Neural progenitor cell (in vitro differentiated cells): ENCODE data around the gene SOS2.

Experiments used
- CTCF ChIP-seq: fragments of 200-600 bp; sonication (generic); IDR thresholded peaks from 2 replicates; pipeline ENCODE4 v1.5.1; 2017; ENCODE audit warnings: antibody characterized with exemption, mild to moderate bottlenecking
- EZH2 ChIP-seq: fragments of 200-600 bp; sonication (generic); IDR thresholded peaks from 2 replicates; pipeline ENCODE4 v1.6.1; 2017; ENCODE audit warnings: antibody characterized with exemption, mild to moderate bottlenecking, moderate library complexity
- EZH2phosphoT487 ChIP-seq: fragments of 200-600 bp; sonication (generic); IDR thresholded peaks from 2 replicates; pipeline ENCODE4 v1.6.1; 2017; ENCODE audit warnings: antibody characterized with exemption

- TF ChIP-seq CTCF (no peak), EZH2 (no peak), EZH2phosphoT487 (no peak)
These were observed 123.5 kb downstream of the SOS2 start for GRCh38 chr14:50107850-50108249.
